BE2C (cell line): ENCODE measurements around the gene IL23R. TPM values are rescaled to one million over a fixed set of nuclear protein-coding genes. Genes with fewer than 3 reads are reported as not detected.

Experiments
- DNase-seq: peaks from one replicate; pipeline ENCODE4 v3.0.0-alpha.2; 2020
- H3K27me3 ChIP-seq: fragments of 250-450 bp; sonication (Bioruptor Pico); 2 replicates; pipeline ENCODE4 v1.5.1; 2020; ENCODE audit warnings: mild to moderate bottlenecking
- H3K36me3 ChIP-seq: fragments of 250-450 bp; sonication (Bioruptor Pico); 2 replicates; pipeline ENCODE4 v1.5.1; 2020; ENCODE audit warnings: mild to moderate bottlenecking
- H3K4me1 ChIP-seq: fragments of 250-450 bp; sonication (Bioruptor Pico); 2 replicates; pipeline ENCODE4 v1.5.1; 2020
- H3K4me3 ChIP-seq: 2 replicates; pipeline ENCODE4 v1.5.1; 2011; ENCODE audit warnings: low read depth, low read length
- H3K9me3 ChIP-seq: fragments of 250-450 bp; sonication (Bioruptor Pico); 2 replicates; pipeline ENCODE4 v1.5.1; 2020
- polyA plus RNA-seq: library from polyadenylated mRNA; unstranded; fragments of >200 nt; gene quantifications from one replicate; pipeline ENCODE4 v1.2.1, GENCODE V29; 2012; ENCODE audit warnings: low read depth, missing spikeins; ENCODE audit not compliant: insufficient read length, insufficient read depth
- TF ChIP-seq, protein P1 (sequence below): IDR thresholded peaks from 2 replicates; pipeline ENCODE4 v1.5.1; 2012; ENCODE audit warnings: mild to moderate bottlenecking, low read depth, low read length

Gene IL23R
- polyA plus RNA-seq = 0.15 TPM

DNA sequence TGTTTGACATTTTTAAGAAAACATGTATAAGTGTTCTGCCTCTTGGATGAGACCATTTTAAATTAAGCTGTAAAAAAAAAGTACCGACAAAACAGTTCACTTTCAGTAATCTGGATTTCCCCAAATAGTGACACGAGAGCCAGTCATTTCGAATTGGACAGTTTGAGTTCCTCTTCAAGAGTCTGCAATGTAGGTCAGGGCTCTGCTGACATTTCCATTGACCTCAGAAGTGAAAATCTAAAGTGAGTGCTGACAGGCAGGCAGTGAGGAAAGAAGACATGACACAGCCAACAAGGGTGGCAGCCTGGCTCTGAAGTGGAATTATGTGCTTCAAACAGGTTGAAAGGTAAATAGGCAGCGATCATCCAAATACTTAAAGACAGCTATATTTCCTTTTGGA lies at the start of gene IL23R:
Gene IL23R (plus strand): TSS at position 259 of the 400 bp plus-strand sequence. CDS start 1,667 bp downstream, outside the sequence.
- Histone ChIP-seq H3K9me3 (no peaks in the 10 kb centered on the region), H3K4me1 (no peaks in the 10 kb centered on the region), H3K36me3 (no peaks in the 10 kb centered on the region), H3K27me3 (no peaks in the 10 kb centered on the region), H3K4me3 (no peak within 1 kb of the TSS)
- TF ChIP-seq, protein P1, sequence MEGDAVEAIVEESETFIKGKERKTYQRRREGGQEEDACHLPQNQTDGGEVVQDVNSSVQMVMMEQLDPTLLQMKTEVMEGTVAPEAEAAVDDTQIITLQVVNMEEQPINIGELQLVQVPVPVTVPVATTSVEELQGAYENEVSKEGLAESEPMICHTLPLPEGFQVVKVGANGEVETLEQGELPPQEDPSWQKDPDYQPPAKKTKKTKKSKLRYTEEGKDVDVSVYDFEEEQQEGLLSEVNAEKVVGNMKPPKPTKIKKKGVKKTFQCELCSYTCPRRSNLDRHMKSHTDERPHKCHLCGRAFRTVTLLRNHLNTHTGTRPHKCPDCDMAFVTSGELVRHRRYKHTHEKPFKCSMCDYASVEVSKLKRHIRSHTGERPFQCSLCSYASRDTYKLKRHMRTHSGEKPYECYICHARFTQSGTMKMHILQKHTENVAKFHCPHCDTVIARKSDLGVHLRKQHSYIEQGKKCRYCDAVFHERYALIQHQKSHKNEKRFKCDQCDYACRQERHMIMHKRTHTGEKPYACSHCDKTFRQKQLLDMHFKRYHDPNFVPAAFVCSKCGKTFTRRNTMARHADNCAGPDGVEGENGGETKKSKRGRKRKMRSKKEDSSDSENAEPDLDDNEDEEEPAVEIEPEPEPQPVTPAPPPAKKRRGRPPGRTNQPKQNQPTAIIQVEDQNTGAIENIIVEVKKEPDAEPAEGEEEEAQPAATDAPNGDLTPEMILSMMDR = no peak
- no peak for DNase-seq

- H3K4me1 ChIP-seq = no peaks in the 10 kb centered on the region
- TF ChIP-seq, protein P1 = no peak
- H3K36me3 ChIP-seq = no peaks in the 10 kb centered on the region
- no peaks in the 10 kb centered on the region for H3K27me3 ChIP-seq
- no peak for DNase-seq
- no peaks in the 10 kb centered on the region for H3K9me3 ChIP-seq
- H3K4me3 ChIP-seq = no peak overlapping the region
Observed at GRCh38 chr1:67118191-67118590, 48.1 kb upstream of the IL23R start.

GRCh38 chr1:67118646-67119045 lies 47.6 kb upstream of the IL23R start:
- no peak for DNase-seq
- Histone ChIP-seq H3K27me3 (no peaks in the 10 kb centered on the region), H3K4me1 (no peaks in the 10 kb centered on the region), H3K36me3 (no peaks in the 10 kb centered on the region), H3K9me3 (no peaks in the 10 kb centered on the region), H3K4me3 (no peak overlapping the region)
- TF ChIP-seq, protein P1 = no peak

GRCh38 chr1:67120855-67121619 lies 45.2 kb upstream of the IL23R start:
- no peaks in the 10 kb centered on the region for H3K27me3 ChIP-seq
- no peak overlapping the region for H3K4me3 ChIP-seq
- H3K36me3 ChIP-seq = no peaks in the 10 kb centered on the region
- no peaks in the 10 kb centered on the region for H3K4me1 ChIP-seq
- TF ChIP-seq, protein P1 = no peak
- H3K9me3 ChIP-seq = no peaks in the 10 kb centered on the region
- DNase-seq = no peak

GRCh38 chr1:67124455-67124854 lies 41.8 kb upstream of the IL23R start:
- TF ChIP-seq, protein P1 = no peak
- DNase-seq = no peak

GRCh38 chr1:67126111-67126746 lies 40.0 kb upstream of the IL23R start:
- TF ChIP-seq, protein P1 = no peak
- H3K36me3 ChIP-seq = no peaks in the 10 kb centered on the region
- no peak for DNase-seq
- no peak overlapping the region for H3K4me3 ChIP-seq
- H3K4me1 ChIP-seq = no peaks in the 10 kb centered on the region
- H3K27me3 ChIP-seq = no peaks in the 10 kb centered on the region
- H3K9me3 ChIP-seq = no peaks in the 10 kb centered on the region

More at GRCh38 chr1:67124455-67124854, 41.8 kb upstream of the IL23R start:
- Histone ChIP-seq H3K36me3 (no peaks in the 10 kb centered on the region), H3K4me3 (no peak overlapping the region), H3K9me3 (no peaks in the 10 kb centered on the region), H3K27me3 (no peaks in the 10 kb centered on the region), H3K4me1 (no peaks in the 10 kb centered on the region)
